ENCODE measurements around the gene RPRD1B.
"Not testable (repeated sequence)": the region's sequence is repeated elsewhere in the genome, so short reads cannot be mapped to it uniquely, and the experiment has no call there.

Gene RPRD1B

GRCh38 chr20:38001173-38001875, 32.2 kb upstream of the RPRD1B start:
- no peak for DNase-seq (ENCODE audit: low read depth)

- DNase-seq (ENCODE audit: low read depth), result no peak
These were observed 31.6 kb upstream of the RPRD1B start for GRCh38 chr20:38001981-38002380.

- DNase-seq (ENCODE audit: low read depth), result no peak
These were observed 31.1 kb upstream of the RPRD1B start for GRCh38 chr20:38002422-38002821.

GRCh38 chr20:38004416-38004815, 29.1 kb upstream of the RPRD1B start:
- no peak for DNase-seq (ENCODE audit: low read depth)

GRCh38 chr20:38005903-38006302, 27.6 kb upstream of the RPRD1B start:
- no peak for DNase-seq (ENCODE audit: low read depth)

GRCh38 chr20:38007526-38007925, 26.0 kb upstream of the RPRD1B start:
- no peak for DNase-seq (ENCODE audit: low read depth)

GRCh38 chr20:38008233-38008944, 25.2 kb upstream of the RPRD1B start:
- no peak for DNase-seq (ENCODE audit: low read depth)

GRCh38 chr20:38009416-38009815, 24.1 kb upstream of the RPRD1B start:
- DNase-seq (ENCODE audit: low read depth), result not testable (repeated sequence)

GRCh38 chr20:38011696-38012095, 21.9 kb upstream of the RPRD1B start:
- no peak for DNase-seq (ENCODE audit: low read depth)

- no peak for DNase-seq (ENCODE audit: low read depth)
These were observed 21.2 kb upstream of the RPRD1B start for GRCh38 chr20:38012332-38012731.

- DNase-seq (ENCODE audit: low read depth), result no peak
These were observed 19.7 kb upstream of the RPRD1B start for GRCh38 chr20:38013887-38014286.

GRCh38 chr20:38017959-38018358, 15.6 kb upstream of the RPRD1B start:
- no peak for DNase-seq (ENCODE audit: low read depth)

- DNase-seq (ENCODE audit: low read depth), result no peak
These were observed 15.2 kb upstream of the RPRD1B start for GRCh38 chr20:38018385-38018784.

- no peak for DNase-seq (ENCODE audit: low read depth)
These were observed 12.3 kb upstream of the RPRD1B start for GRCh38 chr20:38021087-38021772.

GRCh38 chr20:38023181-38024001, 10.2 kb upstream of the RPRD1B start:
- no peak for DNase-seq (ENCODE audit: low read depth)

GRCh38 chr20:38024496-38024895, 9.1 kb upstream of the RPRD1B start:
- DNase-seq (ENCODE audit: low read depth), result no peak

- no peak for DNase-seq (ENCODE audit: low read depth)
These were observed 4.1 kb upstream of the RPRD1B start for GRCh38 chr20:38029453-38029852.

- no peak for DNase-seq (ENCODE audit: low read depth)
These were observed 1.6 kb upstream of the RPRD1B start for GRCh38 chr20:38031957-38032356.

GRCh38 chr20:38032585-38033329, 789 bp upstream of the RPRD1B start:
- DNase-seq (ENCODE audit: low read depth), result no peak

- no peak for DNase-seq (ENCODE audit: low read depth)
These were observed 633 bp downstream of the RPRD1B start for GRCh38 chr20:38034108-38034649.

- DNase-seq (ENCODE audit: low read depth), result no peak
These were observed 1.4 kb downstream of the RPRD1B start for GRCh38 chr20:38034961-38035360.

Data from GM04504 (cell line).